RKO (cell line): ENCODE results near the gene SIMC1.
A peak's percentile ranks its signal among the peaks of the same experiment; 100 is the strongest.

ENCODE experiments used
- DNase-seq: peaks from one replicate; pipeline ENCODE4 v3.0.0-alpha.2; 2016; ENCODE audit warnings: low spot score

Gene SIMC1

GRCh38 chr5:176388444-176389134 lies 150.4 kb downstream of the SIMC1 start, which contains the start of the genes HIGD2A and NOP16:
TSS of gene HIGD2A (plus strand) at chr5:176388751. CDS start at chr5:176388820, 69 bp downstream.
TSS of gene NOP16 (minus strand) at chr5:176388598. CDS start at chr5:176388539, 59 bp downstream.
- DNase-seq = peak; percentile 99

GRCh38 chr5:176389135-176390123 lies 151.2 kb downstream of the SIMC1 start:
- DNase-seq = no peak

- no peak for DNase-seq
These were observed 153.3 kb downstream of the SIMC1 start for GRCh38 chr5:176391479-176391878.

- no peak for DNase-seq
These were observed 153.8 kb downstream of the SIMC1 start for GRCh38 chr5:176391999-176392398.

- DNase-seq = no peak
These were observed 154.3 kb downstream of the SIMC1 start for GRCh38 chr5:176392526-176392925.

- DNase-seq = no peak
These were observed 155.9 kb downstream of the SIMC1 start for GRCh38 chr5:176394096-176394495.

GRCh38 chr5:176394881-176395675 lies 156.9 kb downstream of the SIMC1 start:
- no peak for DNase-seq
